HCT116 (cell line): ENCODE results near the gene RPS25. TPM values are rescaled to one million over a fixed set of nuclear protein-coding genes. Genes with fewer than 3 reads are reported as not detected.
A peak's percentile ranks its signal among the peaks of the same experiment; 100 is the strongest.

Experiments
- ATAC-seq: fragments of 200-7000 bp; cut with Tn5 transposase; 2 replicates; pipeline ENCODE4 v1.9.1; 2020; ENCODE audit warnings: mild to moderate bottlenecking, moderate library complexity
- BruUV-seq: library from RNA; stranded (reverse); fragments of 400-500 nt; replicated peaks from 2 replicates; lab custom pipeline; 2021; lab: Mats Ljungman, UMichigan
- CTCF ChIA-PET: fragments of 300-600 bp; sonication (Branson Sonifier 250); formaldehyde crosslinking; loops from one replicate; lab custom pipeline; 2021; ENCODE audit warnings: antibody characterized with exemption; lab: Charles Lee
- POLR2A ChIA-PET: fragments of 300-600, 350-600 bp; sonication (Branson Sonifier 250); formaldehyde crosslinking; loops from one replicate; lab custom pipeline; 2021; ENCODE audit warnings: antibody characterized with exemption; lab: Charles Lee
- RAD21 ChIA-PET, 2 experiments: fragments of 300-600 bp; sonication (Branson Sonifier 250); formaldehyde crosslinking; loops; one replicate each; lab custom pipeline; 2023; ENCODE audit warnings: low total read pairs in 2 of 2; ENCODE audit not compliant: uncharacterized antibody in 2 of 2, unreplicated experiment in 2 of 2, low non-redundant PET in 1 of 2; lab: Charles Lee
- DNase-seq: peaks from one replicate; pipeline ENCODE4 v3.0.0-alpha.2; 2010; ENCODE audit warnings: low read depth, low spot score
- H2AFZ ChIP-seq: fragments of 200-600 bp; shearing (Covaris generic), sonication (generic); 2 replicates; pipeline ENCODE4 v1.6.1; 2017; ENCODE audit warnings: low read depth, mixed run types, mixed read lengths, antibody characterized with exemption, low read length; ENCODE audit not compliant: poor library complexity, severe bottlenecking
- H3K27ac ChIP-seq: 2 replicates; pipeline ENCODE4 v1.5.1; 2012; ENCODE audit warnings: low read depth, low read length
- H3K27me3 ChIP-seq: fragments of 200-600 bp; sonication (generic); 2 replicates; pipeline ENCODE4 v1.6.1; 2016; ENCODE audit warnings: mixed run types, low read length, mixed read lengths; ENCODE audit not compliant: insufficient read depth
- H3K36me3 ChIP-seq, 2 experiments: fragments of 200-500 bp in 1 of 2; fragments of 200-600 bp in 1 of 2; sonication (Bioruptor generic) in 1 of 2; sonication (generic) in 1 of 2; 2 replicates each; pipeline versions ENCODE4 v1.5.1 to v1.6.1; 2014 to 2016; ENCODE audit warnings: low read length in 2 of 2, inconsistent platforms in 1 of 2, mixed read lengths in 1 of 2, mixed run types in 1 of 2; ENCODE audit not compliant: insufficient read depth in 2 of 2, control insufficient read depth in 1 of 2
- H3K4me1 ChIP-seq, 2 experiments: fragments of 200-600 bp in 1 of 2; sonication (generic) in 1 of 2; 2 replicates each; pipeline versions ENCODE4 v1.5.1 to v1.6.1; 2012 to 2017; ENCODE audit warnings: low read length in 2 of 2, inconsistent platforms in 1 of 2, mild to moderate bottlenecking in 1 of 2, mixed read lengths in 1 of 2, mixed run types in 1 of 2, moderate library complexity in 1 of 2; ENCODE audit not compliant: insufficient read depth in 2 of 2, control insufficient read depth in 1 of 2
- H3K4me2 ChIP-seq: fragments of 200-600 bp; sonication (generic); 2 replicates; pipeline ENCODE4 v1.6.1; 2017; ENCODE audit warnings: mixed run types, low read length, mixed read lengths
- H3K4me3 ChIP-seq, 2 experiments: fragments of 200-600 bp in 1 of 2; sonication (generic) in 1 of 2; replicated peaks in 1 of 2; 2 replicates each; pipeline ENCODE4 v1.5.1; 2011 to 2016; ENCODE audit warnings: low read length in 2 of 2, control low read depth in 1 of 2, low read depth in 1 of 2, mild to moderate bottlenecking in 1 of 2, mixed read lengths in 1 of 2, mixed run types in 1 of 2
- H3K79me2 ChIP-seq: fragments of 200-600 bp; sonication (generic); 2 replicates; pipeline ENCODE4 v1.6.1; 2017; ENCODE audit warnings: mild to moderate bottlenecking, mixed run types, low read length, moderate library complexity, mixed read lengths; ENCODE audit not compliant: insufficient read depth
- H3K9ac ChIP-seq: fragments of 200-600 bp; sonication (generic); 2 replicates; pipeline ENCODE4 v1.6.1; 2016; ENCODE audit warnings: low read length, mixed read lengths
- H3K9me2 ChIP-seq: fragments of 200-600 bp; sonication (generic), shearing (Covaris generic); 2 replicates; pipeline ENCODE4 v1.6.1; 2017; ENCODE audit warnings: mixed run types, mild to moderate bottlenecking, moderate library complexity; ENCODE audit not compliant: insufficient read depth
- H3K9me3 ChIP-seq, 2 experiments: fragments of 200-500 bp in 1 of 2; fragments of 200-600 bp in 1 of 2; sonication (Bioruptor generic) in 1 of 2; sonication (generic) in 1 of 2; 2 replicates each; pipeline ENCODE4 v1.6.1; 2014 to 2017; ENCODE audit warnings: low read length in 2 of 2, mixed read lengths in 2 of 2, inconsistent platforms in 1 of 2, low read depth in 1 of 2, mild to moderate bottlenecking in 1 of 2, mixed run types in 1 of 2, moderate library complexity in 1 of 2; ENCODE audit not compliant: control insufficient read depth in 1 of 2, insufficient read depth in 1 of 2
- H4K20me1 ChIP-seq: fragments of 200-600 bp; sonication (generic), shearing (Covaris generic); 2 replicates; pipeline ENCODE4 v1.6.1; 2017; ENCODE audit warnings: mixed run types, mild to moderate bottlenecking, moderate library complexity; ENCODE audit not compliant: insufficient read depth
- CEBPB ChIP-seq: IDR thresholded peaks from 2 replicates; pipeline ENCODE4 v1.6.1; 2012; ENCODE audit warnings: low read depth
- ELF1 ChIP-seq: IDR thresholded peaks from 2 replicates; pipeline ENCODE4 v1.6.1; 2012; ENCODE audit warnings: low read depth, borderline replicate concordance
- POLR2AphosphoS5 ChIP-seq: IDR thresholded peaks from 2 replicates; pipeline ENCODE4 v1.6.1; 2011; ENCODE audit warnings: mild to moderate bottlenecking, low read depth, low read length, moderate library complexity
- RAD21 ChIP-seq: IDR thresholded peaks from 2 replicates; pipeline ENCODE4 v1.6.1; 2012; ENCODE audit warnings: low read depth, mild to moderate bottlenecking
- REST ChIP-seq: IDR thresholded peaks from 2 replicates; pipeline ENCODE4 v1.6.1; 2012; ENCODE audit warnings: low read depth
- SP1 ChIP-seq: IDR thresholded peaks from 2 replicates; pipeline ENCODE4 v1.6.1; 2012; ENCODE audit warnings: low read depth
- SRF ChIP-seq: IDR thresholded peaks from 2 replicates; pipeline ENCODE4 v1.6.1; 2012; ENCODE audit warnings: low read depth
- TCF7L2 ChIP-seq: IDR thresholded peaks from 2 replicates; pipeline ENCODE4 v1.7.0; 2011; ENCODE audit warnings: borderline replicate concordance, inconsistent platforms; ENCODE audit not compliant: insufficient read depth, insufficient read length; ENCODE audit errors: extremely low read depth
- YY1 ChIP-seq: IDR thresholded peaks from 2 replicates; pipeline ENCODE4 v1.6.1; 2011; ENCODE audit warnings: low read length, low read depth, moderate library complexity, mild to moderate bottlenecking; ENCODE audit not compliant: insufficient replicate concordance; ENCODE audit errors: extremely low read depth
- ZBTB33 ChIP-seq: IDR thresholded peaks from 2 replicates; pipeline ENCODE4 v1.6.1; 2011; ENCODE audit warnings: mild to moderate bottlenecking, low read length, moderate library complexity; ENCODE audit not compliant: insufficient replicate concordance; ENCODE audit errors: extremely low read depth
- ZFX ChIP-seq: fragments of 450-650 bp; IDR thresholded peaks from 2 replicates; pipeline ENCODE4 v1.6.1; 2017
- intact Hi-C: fragments of 100-400 bp; cut with micrococcal nuclease; formaldehyde crosslinking; loops from 2 replicates; pipeline ENCODE4 v1.10.0; 2022
- total RNA-seq: library from RNA; stranded (reverse); gene quantifications from one replicate; pipeline ENCODE4 v1.2.1, GENCODE V29; 2021; ENCODE audit not compliant: unreplicated experiment

Gene RPS25
- total RNA-seq, 1 experiment from 2014 or later: 1,404 TPM

- ChIA-PET CTCF (no interaction called here), POLR2A (interaction anchor here (0.9 kb wide), 1 partner anchor 57 kb away, joined by 3 read pairs; no protein-coding TSS in a partner anchor), RAD21 (no interaction called here)
- H3K4me3 ChIP-seq: no peak overlapping the region
- peaks cover 5 to 37% of the 10 kb centered on the region in 2 experiments; a peak in 3 of 4 replicates for H3K4me1 ChIP-seq
- no peak overlapping the region for H3K27ac ChIP-seq
- H3K27me3 ChIP-seq: no peaks in the 10 kb centered on the region
- no peaks in the 10 kb centered on the region for H3K9me3 ChIP-seq
- ATAC-seq (no peak), DNase-seq (no peak)
- intact Hi-C loops: no loop called here
- H3K36me3 ChIP-seq: peaks cover 14 to 25% of the 10 kb centered on the region in 2 experiments; a peak in 2 of 4 replicates
- no peaks in the 10 kb centered on the region for H4K20me1 ChIP-seq
- H3K4me2 ChIP-seq: peak overlapping the region; percentile 99; the same call in 1 of the 2 replicates
- H2AFZ ChIP-seq: no peak overlapping the region
- no peak overlapping the region for H3K9ac ChIP-seq
- peaks cover 26% of the 10 kb centered on the region for H3K79me2 ChIP-seq
- BruUV-seq: no TSS peak
- no peaks in the 10 kb centered on the region for H3K9me2 ChIP-seq
- TF ChIP-seq ELF1: no peak
- no peak for TF ChIP-seq YY1
- no peak for TF ChIP-seq SRF
- no peak for TF ChIP-seq ZBTB33
- TF ChIP-seq RAD21: no peak
- no peak for TF ChIP-seq REST
- no peak for TF ChIP-seq CEBPB
- no peak for TF ChIP-seq POLR2AphosphoS5
- no peak for TF ChIP-seq TCF7L2
- no peak for TF ChIP-seq ZFX
- TF ChIP-seq SP1: no peak
Measured at GRCh38 chr11:119028346-119029068, 10.4 kb upstream of the RPS25 start.
